Stimulated activated CD8-positive, alpha-beta memory T cell treated with anti-CD3 and anti-CD28 coated beads, Interleukin-12 subunit alpha, Interleukin-12 subunit beta, amount 100 ng/mL, for 24 hours (primary cell): ENCODE data around the gene FUCA1.
A peak's percentile ranks its signal among the peaks of the same experiment; 100 is the strongest.
"Not testable (repeated sequence)": the region's sequence is repeated elsewhere in the genome, so short reads cannot be mapped to it uniquely, and the experiment has no call there.

Source experiments
- DNase-seq: peaks from one replicate; pipeline ENCODE4 v3.0.0-alpha.2; 2020; ENCODE audit errors: extremely low read depth

FUCA1 gene

GRCh38 chr1:23867895-23868556 is at the start of gene FUCA1:
TSS of gene FUCA1 (minus strand) at chr1:23868290. CDS start at chr1:23868286, 4 bp downstream.
- DNase-seq, result peak; percentile 81

GRCh38 chr1:23916209-23917131 is 48.4 kb upstream of the FUCA1 start:
- DNase-seq, result no peak

- no peak for DNase-seq
Observed at GRCh38 chr1:23915466-23915865, 47.4 kb upstream of the FUCA1 start.

- DNase-seq, result no peak
Observed at GRCh38 chr1:23914921-23915320, 46.8 kb upstream of the FUCA1 start.

GRCh38 chr1:23913212-23913880 is 45.3 kb upstream of the FUCA1 start, which contains the start of gene CNR2:
TSS of gene CNR2 (minus strand) at chr1:23913362. CDS start at chr1:23875617, 37,745 bp downstream.
- no peak for DNase-seq

GRCh38 chr1:23911921-23912320 is 43.8 kb upstream of the FUCA1 start:
- no peak for DNase-seq

- no peak for DNase-seq
Observed at GRCh38 chr1:23910553-23911246, 42.6 kb upstream of the FUCA1 start.

- DNase-seq, result no peak
Observed at GRCh38 chr1:23910144-23910543, 42.1 kb upstream of the FUCA1 start.

- DNase-seq, result no peak
Observed at GRCh38 chr1:23909412-23909811, 41.3 kb upstream of the FUCA1 start.

GRCh38 chr1:23908453-23909341 is 40.6 kb upstream of the FUCA1 start:
- no peak for DNase-seq

GRCh38 chr1:23906731-23907130 is 38.6 kb upstream of the FUCA1 start:
- DNase-seq, result no peak

- DNase-seq, result no peak
Observed at GRCh38 chr1:23905461-23906025, 37.5 kb upstream of the FUCA1 start.

- no peak for DNase-seq
Observed at GRCh38 chr1:23904748-23905357, 36.8 kb upstream of the FUCA1 start.

GRCh38 chr1:23903754-23904153 is 35.7 kb upstream of the FUCA1 start:
- no peak for DNase-seq

GRCh38 chr1:23902321-23903278 is 34.5 kb upstream of the FUCA1 start:
- DNase-seq, result no peak

- not testable (repeated sequence) for DNase-seq
Observed at GRCh38 chr1:23900017-23900416, 31.9 kb upstream of the FUCA1 start.

GRCh38 chr1:23899070-23899469 is 31.0 kb upstream of the FUCA1 start:
- no peak for DNase-seq

GRCh38 chr1:23897083-23897482 is 29.0 kb upstream of the FUCA1 start:
- DNase-seq, result no peak

GRCh38 chr1:23896491-23896890 is 28.4 kb upstream of the FUCA1 start:
- no peak for DNase-seq
